Muscle of leg (tissue), 11 donors: Measurements from ENCODE around the gene DCDC1. TPM values are rescaled to one million over a fixed set of nuclear protein-coding genes. Genes with fewer than 3 reads are reported as not detected.

ENCODE experiments used
- DNase-seq: peaks from one replicate; pipeline ENCODE4 v3.0.0; 2013
- H3K27ac ChIP-seq: one replicate; pipeline ENCODE4 v1.5.1; 2013; ENCODE audit warnings: mild to moderate bottlenecking, low read length, control low read depth
- H3K27me3 ChIP-seq: one replicate; pipeline ENCODE4 v1.6.1; 2013; ENCODE audit warnings: low read length; ENCODE audit not compliant: control insufficient read depth, insufficient read depth
- H3K36me3 ChIP-seq: one replicate; pipeline ENCODE4 v1.6.1; 2013; ENCODE audit warnings: low read length; ENCODE audit not compliant: control insufficient read depth, insufficient read depth
- H3K4me1 ChIP-seq: one replicate; pipeline ENCODE4 v1.6.1; 2013; ENCODE audit warnings: low read length; ENCODE audit not compliant: control insufficient read depth, insufficient read depth
- H3K4me3 ChIP-seq: one replicate; pipeline ENCODE4 v1.5.1; 2013; ENCODE audit warnings: low read length, control low read depth
- H3K9me3 ChIP-seq: replicated peaks from 2 replicates; pipeline ENCODE4 v1.6.1; 2013; ENCODE audit warnings: low read depth, low read length; ENCODE audit not compliant: control insufficient read depth
- WGBS: methylation state at CpG from one replicate; pipeline ENCODE4 v1.1.5; 2013; ENCODE audit warnings: missing lambda C conversion rate; ENCODE audit not compliant: insufficient coverage; 5-methylcytosine and 5-hydroxymethylcytosine counted together
- polyA plus RNA-seq, 8 donors: library from polyadenylated mRNA; unstranded; fragments of 120-200 nt; gene quantifications; one replicate each; pipeline versions ENCODE4 v1.2.1 to v1.2.3, GENCODE V29; 2013; ENCODE audit warnings: inconsistent platforms in 1 of 8, low replicate concordance in 1 of 8; ENCODE audit not compliant: insufficient read length in 8 of 8, insufficient read depth in 1 of 8
- total RNA-seq: library from RNA; stranded (reverse); fragments of 120-200 nt; gene quantifications from one replicate; pipeline ENCODE4 v1.2.4, GENCODE V29; 2013

The DCDC1 gene
- total and polyA plus RNA-seq, 9 donors, result 0.13 to 0.59 (median 0.25) TPM

DNA sequence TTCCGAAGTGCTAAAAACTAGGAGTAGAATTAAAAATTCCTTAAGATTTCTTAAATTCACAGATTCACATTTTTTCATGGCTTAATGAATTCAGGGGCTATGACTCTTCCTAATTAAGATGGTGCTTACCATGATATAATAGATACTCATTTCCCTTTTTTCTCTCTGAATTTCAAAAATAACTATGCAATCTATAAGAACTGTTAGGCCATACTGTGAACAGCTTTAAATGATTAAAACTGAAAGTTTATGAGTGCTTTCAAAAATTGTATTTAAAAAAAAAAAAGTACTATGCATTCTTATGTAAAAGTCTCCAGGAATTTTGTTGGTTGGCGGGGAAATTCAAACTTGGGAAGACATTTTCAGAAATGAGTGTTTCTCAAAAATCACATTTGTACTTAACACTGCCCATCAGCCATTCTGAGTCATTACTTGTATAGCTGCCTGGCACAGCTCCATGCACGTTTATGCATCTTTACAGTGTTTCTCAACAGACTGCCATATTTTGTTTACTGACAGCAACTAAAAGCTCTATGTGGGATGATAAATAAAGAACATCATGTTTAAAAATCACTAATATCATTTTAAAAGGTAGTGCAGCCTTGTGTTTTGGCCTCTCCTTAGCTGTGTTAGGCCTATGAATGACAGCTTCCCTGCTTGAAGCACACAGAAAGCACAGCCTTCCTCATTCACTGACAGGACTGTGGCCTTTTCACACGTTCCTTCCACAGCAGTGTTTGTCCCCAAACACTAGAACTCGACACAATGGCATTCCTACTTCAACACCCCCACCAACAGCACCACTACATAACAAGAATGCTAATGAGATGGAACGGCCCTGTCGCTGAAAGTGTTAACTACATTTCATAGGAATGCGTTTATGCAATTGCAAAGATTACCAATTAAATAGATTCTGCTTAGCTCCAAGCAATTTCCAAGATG lies 131.4 kb downstream of the DCDC1 start:
- no peak for DNase-seq
- no peak overlapping the region for H3K27ac ChIP-seq
- no peaks in the 10 kb centered on the region for H3K9me3 ChIP-seq
- H3K4me3 ChIP-seq, result no peak overlapping the region
- no peaks in the 10 kb centered on the region for H3K4me1 ChIP-seq
- H3K27me3 ChIP-seq, result no peaks in the 10 kb centered on the region
- WGBS, result no CpG with 5 or more reads among the region's 8 CpGs
- no peaks in the 10 kb centered on the region for H3K36me3 ChIP-seq

DNA sequence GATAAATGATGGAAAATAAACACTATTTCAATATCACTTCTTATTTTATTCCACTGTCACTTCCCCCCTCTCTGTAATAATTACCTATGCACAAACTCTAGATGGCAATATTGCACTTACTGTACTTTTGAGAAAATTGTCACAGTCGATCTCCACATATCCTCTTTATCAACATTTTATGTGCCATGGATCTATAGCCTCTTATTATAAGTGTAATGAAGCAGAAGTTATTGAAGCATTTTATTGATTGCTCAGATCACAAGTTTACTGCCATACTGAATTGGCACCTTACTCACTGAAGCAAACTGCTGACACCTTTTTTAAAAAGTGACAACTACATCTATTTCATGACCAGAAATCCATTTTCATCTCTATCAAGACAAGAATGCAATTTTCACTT lies 133.4 kb downstream of the DCDC1 start:
- Histone ChIP-seq H3K4me1 (no peaks in the 10 kb centered on the region), H3K9me3 (no peaks in the 10 kb centered on the region), H3K36me3 (no peaks in the 10 kb centered on the region), H3K27ac (no peak overlapping the region), H3K4me3 (no peak overlapping the region), H3K27me3 (no peaks in the 10 kb centered on the region)
- DNase-seq, result no peak
- no CpG with 5 or more reads among the region's 1 CpG for WGBS

DNA sequence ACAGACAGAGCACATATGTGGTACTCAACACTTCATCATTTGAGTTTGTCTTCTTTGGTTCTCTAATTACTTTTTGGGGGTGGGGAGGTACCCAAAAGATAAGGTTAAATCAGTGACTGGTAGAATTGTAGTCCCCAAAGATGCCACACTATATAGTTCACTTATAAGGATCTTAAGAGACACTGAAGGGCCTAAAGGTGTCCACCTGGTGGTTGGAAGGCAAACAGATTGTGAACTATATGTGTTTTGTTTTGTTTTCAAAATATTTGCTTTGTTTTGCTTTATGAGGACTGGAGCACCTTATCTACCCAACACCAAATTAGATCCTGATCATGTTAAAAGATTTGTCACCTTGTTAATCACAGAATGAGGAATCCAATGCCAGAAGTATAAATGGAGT lies 136.1 kb downstream of the DCDC1 start:
- H3K4me3 ChIP-seq, result no peak overlapping the region
- H3K27me3 ChIP-seq, result no peaks in the 10 kb centered on the region
- H3K4me1 ChIP-seq, result no peaks in the 10 kb centered on the region
- no peaks in the 10 kb centered on the region for H3K9me3 ChIP-seq
- no peaks in the 10 kb centered on the region for H3K36me3 ChIP-seq
- DNase-seq, result no peak
- no peak overlapping the region for H3K27ac ChIP-seq

DNA sequence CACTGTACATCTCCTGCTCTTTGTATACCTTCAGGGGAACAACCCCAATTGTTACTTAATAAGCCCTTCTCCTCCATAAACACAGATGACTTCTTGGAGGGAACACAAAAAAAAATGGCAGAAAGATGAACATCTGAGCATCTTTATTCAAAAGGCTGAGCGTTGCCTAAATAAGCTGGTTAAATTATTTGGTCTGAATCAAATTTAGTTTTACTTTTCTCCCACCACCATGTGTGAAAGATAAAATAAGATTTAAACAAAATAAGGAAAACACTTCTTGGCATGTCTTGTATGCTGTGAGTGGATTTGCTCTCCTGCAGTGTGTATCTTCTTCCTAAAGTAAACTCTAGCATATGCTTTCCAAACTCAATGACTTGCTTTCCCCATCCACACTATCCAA lies 137.9 kb downstream of the DCDC1 start:
- Histone ChIP-seq H3K36me3 (no peaks in the 10 kb centered on the region), H3K9me3 (no peaks in the 10 kb centered on the region), H3K4me1 (no peaks in the 10 kb centered on the region), H3K27me3 (no peaks in the 10 kb centered on the region), H3K27ac (no peak overlapping the region), H3K4me3 (no peak overlapping the region)
- WGBS, result no CpG with 5 or more reads among the region's 1 CpG
- no peak for DNase-seq

DNA sequence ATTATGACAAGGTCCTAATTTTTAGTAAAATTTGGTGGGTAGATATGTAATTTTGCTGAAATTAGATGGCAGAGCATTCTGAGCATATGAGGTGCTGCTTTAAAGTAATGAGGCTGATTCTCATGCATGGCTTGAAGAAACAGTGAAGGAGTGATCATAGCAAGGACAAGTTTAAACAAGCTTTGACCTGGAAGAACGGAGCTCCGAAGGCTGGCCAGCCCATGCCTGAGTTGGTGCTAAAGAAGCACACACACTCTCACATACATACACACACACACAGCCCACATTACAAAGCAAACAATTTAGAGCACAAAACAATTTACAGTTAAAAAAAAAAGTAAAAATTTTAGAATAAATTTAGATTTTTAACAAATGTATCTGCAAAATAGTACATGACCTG lies 150.7 kb downstream of the DCDC1 start:
- no CpG with 5 or more reads among the region's 2 CpGs for WGBS
- no peaks in the 10 kb centered on the region for H3K36me3 ChIP-seq
- no peak overlapping the region for H3K4me3 ChIP-seq
- H3K9me3 ChIP-seq, result no peaks in the 10 kb centered on the region
- DNase-seq, result no peak
- H3K27ac ChIP-seq, result no peak overlapping the region
- no peaks in the 10 kb centered on the region for H3K27me3 ChIP-seq
- H3K4me1 ChIP-seq, result no peaks in the 10 kb centered on the region

DNA sequence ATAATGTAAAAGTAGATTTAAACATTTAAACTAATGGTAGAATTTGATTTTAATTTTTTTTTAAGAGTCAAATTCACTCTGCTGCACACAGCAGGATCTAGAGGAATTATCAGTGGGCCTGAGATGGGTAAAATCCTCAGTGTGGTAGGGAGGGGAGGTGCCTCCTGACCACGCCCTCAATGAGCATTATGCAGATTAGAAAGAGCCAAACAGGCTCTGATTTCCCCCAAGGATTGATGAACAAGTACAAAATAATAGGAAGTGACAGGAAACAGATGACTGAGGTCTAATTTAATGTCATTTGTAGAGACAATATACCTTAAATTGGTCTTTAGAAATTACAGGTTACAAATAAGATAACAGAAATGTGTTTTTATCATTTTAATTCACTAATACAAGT lies 155.2 kb downstream of the DCDC1 start:
- Histone ChIP-seq H3K9me3 (no peaks in the 10 kb centered on the region), H3K4me1 (no peaks in the 10 kb centered on the region), H3K27me3 (no peaks in the 10 kb centered on the region), H3K36me3 (no peaks in the 10 kb centered on the region), H3K27ac (no peak overlapping the region), H3K4me3 (no peak overlapping the region)
- no peak for DNase-seq
- whole genome bisulfite sequencing, result 60% methylated on average over 1 of the region's 1 CpG

DNA sequence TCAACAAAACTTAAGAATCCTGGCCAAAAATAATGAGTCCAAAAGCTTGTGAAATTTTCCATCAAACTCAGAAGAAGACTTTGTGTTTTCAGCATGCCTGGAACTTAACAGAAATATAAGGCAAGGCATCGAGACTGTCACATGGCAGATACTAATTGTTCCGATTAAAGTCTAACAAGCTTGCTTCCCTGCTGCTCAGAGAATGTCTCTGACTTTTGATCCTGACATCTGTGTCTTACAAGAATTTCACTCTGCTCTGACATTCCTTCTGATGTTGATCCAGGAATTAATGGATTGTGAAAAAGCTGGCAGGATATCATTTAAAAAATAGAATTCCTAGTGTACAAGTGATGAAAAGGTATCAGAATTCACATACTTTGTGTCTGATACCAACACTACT lies 170.2 kb downstream of the DCDC1 start:
- Histone ChIP-seq H3K27ac (no peak overlapping the region), H3K27me3 (no peaks in the 10 kb centered on the region), H3K9me3 (no peaks in the 10 kb centered on the region), H3K36me3 (no peaks in the 10 kb centered on the region), H3K4me3 (no peak overlapping the region), H3K4me1 (no peaks in the 10 kb centered on the region)
- DNase-seq, result no peak
- 26% methylated on average over 2 of the region's 2 CpGs for WGBS

DNA sequence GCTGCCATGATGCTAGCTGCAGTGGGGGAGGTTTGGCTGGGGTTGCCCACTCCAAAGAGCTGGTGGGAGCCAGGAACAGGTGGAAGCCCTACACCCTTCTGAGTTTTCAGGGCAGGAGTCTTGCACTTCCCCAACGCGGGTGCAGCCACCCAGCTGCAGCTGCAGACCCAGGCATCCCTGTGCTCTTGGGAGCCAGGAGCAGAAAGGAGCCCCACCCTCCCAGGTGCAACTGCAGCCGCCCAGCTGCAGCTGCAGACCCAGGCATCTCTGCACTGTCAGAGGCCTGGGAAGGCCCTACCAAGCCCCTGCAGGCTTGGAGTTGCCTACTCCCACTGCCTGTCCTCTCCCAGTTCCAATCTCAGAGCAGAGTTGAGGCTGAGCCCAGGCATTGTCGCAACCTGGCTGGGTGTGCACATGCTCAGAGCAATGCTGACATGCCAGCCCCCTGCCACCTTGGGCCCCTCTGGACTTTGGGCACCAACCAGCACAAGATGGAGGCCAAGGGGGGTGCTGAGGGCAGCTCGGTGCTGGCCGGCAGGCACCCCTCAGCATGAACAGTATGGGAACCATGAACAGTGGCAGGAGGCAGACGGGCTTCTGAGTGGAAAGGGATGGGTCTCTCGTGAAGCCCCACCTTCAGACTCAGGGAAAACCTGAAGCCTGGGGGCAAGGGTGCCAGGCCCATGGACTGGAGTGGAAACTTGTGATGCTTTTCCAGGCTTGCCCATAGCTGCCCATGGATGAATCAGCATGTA lies 195.4 kb downstream of the DCDC1 start:
- WGBS, result 75% methylated on average over 7 of the region's 8 CpGs
- no peak overlapping the region for H3K4me3 ChIP-seq
- no peaks in the 10 kb centered on the region for H3K27me3 ChIP-seq
- H3K36me3 ChIP-seq, result no peaks in the 10 kb centered on the region
- DNase-seq, result no peak
- H3K9me3 ChIP-seq, result peaks cover 22% of the 10 kb centered on the region
- H3K4me1 ChIP-seq, result no peaks in the 10 kb centered on the region
- no peak overlapping the region for H3K27ac ChIP-seq

DNA sequence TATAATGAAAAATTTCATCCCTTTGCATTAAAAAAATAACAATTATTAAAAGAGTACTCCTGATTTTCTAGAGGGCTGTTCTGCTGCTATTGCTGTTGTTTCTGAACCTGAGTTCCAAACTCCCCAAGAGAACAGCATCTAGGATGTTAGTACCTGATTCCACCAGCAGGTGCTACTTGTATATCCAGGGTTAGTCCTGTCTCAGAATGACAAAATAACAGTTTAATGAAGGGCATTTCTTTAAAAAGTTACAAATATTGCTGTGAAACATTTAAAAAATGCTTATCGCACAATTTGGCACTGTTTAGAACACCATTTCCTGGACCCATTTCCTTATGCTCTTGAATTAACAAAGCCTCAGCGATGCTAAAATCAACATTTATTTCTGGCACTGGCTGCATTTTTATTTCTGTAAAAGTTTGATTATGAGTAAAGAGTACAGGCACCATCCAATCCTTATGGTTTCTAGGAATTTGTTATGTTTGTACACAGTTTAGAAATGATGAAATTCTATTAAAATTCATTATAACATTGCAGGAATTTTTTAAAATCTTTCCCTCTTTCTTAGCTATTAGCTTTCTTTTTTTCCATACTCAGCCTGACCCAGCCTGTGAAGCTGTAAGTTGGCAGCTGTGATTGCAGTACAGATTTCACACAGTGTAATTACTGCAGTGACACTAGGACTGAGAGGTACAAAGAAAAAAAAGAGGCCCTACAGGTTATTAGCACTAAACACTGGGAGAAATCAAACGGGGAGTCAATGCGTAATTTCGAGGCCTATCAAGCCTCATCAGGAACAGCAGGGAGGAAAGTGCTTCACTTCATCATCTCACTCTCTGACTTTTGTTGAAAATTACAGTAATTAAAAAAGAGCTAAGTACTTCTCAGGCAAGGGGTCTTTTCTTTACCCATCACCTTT lies 208.8 kb downstream of the DCDC1 start:
- Histone ChIP-seq H3K9me3 (no peaks in the 10 kb centered on the region), H3K4me1 (no peaks in the 10 kb centered on the region), H3K36me3 (no peaks in the 10 kb centered on the region), H3K4me3 (no peak overlapping the region), H3K27ac (no peak overlapping the region), H3K27me3 (no peaks in the 10 kb centered on the region)
- no peak for DNase-seq
- WGBS, result 87% methylated on average over 3 of the region's 5 CpGs

DNA sequence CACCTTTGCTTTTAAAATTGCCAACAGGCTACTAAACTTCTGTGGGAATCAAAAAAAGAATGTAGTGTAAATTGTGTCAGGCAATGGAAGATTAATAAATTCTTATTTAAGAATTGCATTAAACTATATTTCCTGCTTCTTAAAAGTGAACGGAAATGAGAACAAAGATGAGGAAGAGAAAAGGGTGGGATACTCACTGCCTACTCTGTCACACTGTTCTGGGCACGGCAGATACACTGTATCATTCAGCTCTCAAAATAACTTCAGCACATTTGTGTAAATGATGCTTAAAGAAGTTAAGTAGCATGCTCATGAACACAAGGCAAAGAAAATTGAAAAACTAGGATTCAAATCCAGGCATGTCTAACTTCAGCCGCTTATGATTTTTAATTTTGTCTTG lies 218.7 kb downstream of the DCDC1 start:
- no peaks in the 10 kb centered on the region for H3K9me3 ChIP-seq
- no CpG with 5 or more reads among the region's 3 CpGs for WGBS
- no peaks in the 10 kb centered on the region for H3K27me3 ChIP-seq
- no peaks in the 10 kb centered on the region for H3K36me3 ChIP-seq
- H3K27ac ChIP-seq, result no peak overlapping the region
- DNase-seq, result no peak
- no peaks in the 10 kb centered on the region for H3K4me1 ChIP-seq
- H3K4me3 ChIP-seq, result no peak overlapping the region
